H1 (cell line): Measurements from ENCODE around the gene ZAP70. TPM values are rescaled to one million over a fixed set of nuclear protein-coding genes. Genes with fewer than 3 reads are reported as not detected.

Experiments
- USF2 ChIP-seq: IDR thresholded peaks from 2 replicates; pipeline ENCODE4 v1.6.1; 2011; ENCODE audit warnings: low read length, improper control_type of control experiment
- polyA plus RNA-seq, 7 experiments: library from polyadenylated mRNA; depleted of rRNA in 3 of 7; stranded (reverse) in 5 of 7; unstranded in 2 of 7; fragments of >200 nt in 5 of 7; fragments of 200-250 nt in 2 of 7; gene quantifications; 1 replicate in 5 of 7; 2 replicates in 1 of 7; 4 replicates in 1 of 7; pipeline versions ENCODE4 v1.2.1 to v1.2.3, GENCODE V29; 2011 to 2013; ENCODE audit warnings: missing spikeins in 2 of 7, mixed read lengths in 2 of 7
- total RNA-seq: library from RNA; stranded (reverse); fragmentation: NEBNext Ultra II Directional; extraction: Animal tissue kit (Norgen Biotek cat#: 25700); gene quantifications from 2 replicates; pipeline ENCODE4 v1.2.1, GENCODE V29; 2021

The ZAP70 gene
- total and polyA plus RNA-seq, 2 of the 8 experiments (the other 6 are each of a cell fraction or from before 2014, with no cell fraction given), result 0.15 TPM; not detected in 1

GRCh38 chr2:97752342-97753334 lies 39.3 kb downstream of the ZAP70 start (continued):
- no peak for TF ChIP-seq USF2
- TF ChIP-seq, all 59 proteins: peak for 0
